ENCODE measurements around the gene GNG13. TPM values are rescaled to one million over a fixed set of nuclear protein-coding genes. Genes with fewer than 3 reads are reported as not detected.
"Not testable (repeated sequence)": the region's sequence is repeated elsewhere in the genome, so short reads cannot be mapped to it uniquely, and the experiment has no call there.

The GNG13 gene
- total RNA-seq, 1 donor from 2014 or later, result not detected

DNA sequence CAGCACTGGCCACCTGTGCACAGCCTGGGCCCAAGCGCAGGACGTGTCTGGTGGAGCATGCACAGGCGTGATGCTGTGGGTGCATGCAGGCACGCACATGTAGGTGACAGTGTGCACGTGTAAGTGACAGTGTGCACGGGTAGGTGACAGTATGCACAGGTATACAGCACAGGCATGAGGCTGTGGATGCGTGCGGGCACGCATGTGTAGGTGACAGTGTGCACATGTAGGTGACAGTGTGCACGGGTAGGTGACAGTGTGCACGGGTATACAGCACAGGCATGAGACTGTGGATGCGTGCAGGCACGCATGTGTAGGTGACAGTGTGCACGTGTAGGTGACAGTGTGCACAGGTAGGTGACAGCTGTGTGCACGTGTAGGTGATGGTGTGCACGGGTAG, 20.2 kb downstream of the GNG13 start:
- DNase-seq (ENCODE audit: low read depth), result no peak

DNA sequence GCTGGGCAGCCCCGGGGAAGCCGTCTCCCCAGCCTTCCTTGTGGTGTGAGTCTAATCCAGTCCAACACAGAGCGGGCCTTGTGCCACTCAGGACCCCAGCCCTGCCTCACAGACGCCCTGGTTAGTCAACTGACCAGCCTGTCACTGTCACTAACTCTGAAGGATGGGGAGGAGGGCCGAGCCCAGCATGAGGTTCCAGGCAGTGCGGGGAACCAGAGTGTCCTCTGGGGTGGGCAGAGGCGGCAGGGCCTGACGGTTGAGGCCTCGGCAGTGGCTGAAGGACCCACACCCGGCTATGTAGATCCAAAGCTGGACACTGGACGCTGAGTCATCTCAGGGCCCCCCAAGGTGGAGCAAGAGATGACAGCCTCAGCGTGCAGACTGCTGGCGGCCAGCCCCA, 21.0 kb downstream of the GNG13 start:
- no peak for DNase-seq (ENCODE audit: low read depth)

DNA sequence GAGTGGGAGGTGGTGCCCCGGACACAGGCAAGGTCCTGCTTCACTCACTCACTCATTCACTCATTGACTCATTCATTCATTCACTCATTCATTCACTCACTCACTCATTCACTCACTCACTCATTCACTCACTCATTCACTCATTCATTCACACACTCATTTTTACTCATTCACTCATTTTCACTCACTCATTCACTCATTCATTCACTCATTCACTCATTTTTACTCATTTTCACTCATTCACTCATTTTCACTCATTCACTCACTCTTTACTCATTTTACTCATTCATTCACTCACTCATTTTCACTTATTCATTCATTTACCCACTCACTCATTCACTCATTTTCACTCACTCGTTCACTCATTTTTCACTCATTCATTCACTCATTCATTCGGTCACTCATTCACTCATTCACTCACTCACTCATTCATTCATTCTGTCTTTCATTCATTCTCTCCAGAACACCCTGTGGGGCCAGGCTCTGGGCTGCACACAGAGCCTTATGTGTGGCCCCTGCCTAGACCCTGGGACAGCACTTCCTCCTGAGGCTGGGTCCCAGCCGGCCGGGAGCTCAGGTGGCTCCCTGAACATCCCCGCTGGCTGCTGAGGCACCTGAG, 21.5 kb downstream of the GNG13 start:
- no peak for DNase-seq (ENCODE audit: low read depth)

DNA sequence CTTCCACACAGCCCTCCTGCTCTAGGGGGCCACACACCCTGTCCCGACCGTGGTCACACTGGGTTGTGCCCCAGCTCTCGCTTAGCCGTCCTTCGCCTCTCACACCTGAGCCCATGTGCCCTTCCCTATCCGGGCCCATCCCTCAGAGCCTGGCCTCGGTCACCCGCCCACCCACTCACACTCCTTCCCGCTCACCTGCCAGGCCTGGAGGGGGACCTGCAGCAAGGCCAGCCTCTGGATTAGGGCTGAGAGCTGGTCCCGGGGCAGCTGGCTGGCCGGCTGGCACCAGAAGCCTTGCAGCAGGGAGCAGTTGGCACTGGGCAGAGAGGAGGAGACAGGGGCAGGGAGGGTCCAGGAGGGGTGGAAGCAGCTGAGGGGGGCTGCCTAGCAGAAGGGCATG, 22.1 kb downstream of the GNG13 start:
- peak; percentile 37 for DNase-seq (ENCODE audit: low read depth)

DNA sequence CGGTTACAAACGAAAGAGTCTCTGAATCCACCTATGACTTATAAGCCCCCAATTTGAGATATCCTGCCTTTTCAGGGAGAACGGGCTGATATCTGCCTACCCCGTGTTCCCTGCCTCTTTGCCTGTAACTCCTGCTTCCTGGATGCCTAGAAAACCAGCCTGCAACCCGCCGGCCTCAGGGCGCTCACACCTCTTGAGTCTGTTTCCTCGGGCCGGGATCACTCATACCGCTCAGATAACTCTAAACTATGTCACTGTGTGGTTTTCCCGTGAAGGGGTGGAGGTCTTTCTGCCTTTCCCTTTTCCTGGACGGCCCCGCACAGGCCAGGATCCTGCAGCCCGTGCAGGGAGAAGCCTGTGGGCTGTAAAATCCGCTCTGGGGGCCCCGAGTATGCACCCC, 22.7 kb downstream of the GNG13 start:
- DNase-seq (ENCODE audit: low read depth), result no peak

DNA sequence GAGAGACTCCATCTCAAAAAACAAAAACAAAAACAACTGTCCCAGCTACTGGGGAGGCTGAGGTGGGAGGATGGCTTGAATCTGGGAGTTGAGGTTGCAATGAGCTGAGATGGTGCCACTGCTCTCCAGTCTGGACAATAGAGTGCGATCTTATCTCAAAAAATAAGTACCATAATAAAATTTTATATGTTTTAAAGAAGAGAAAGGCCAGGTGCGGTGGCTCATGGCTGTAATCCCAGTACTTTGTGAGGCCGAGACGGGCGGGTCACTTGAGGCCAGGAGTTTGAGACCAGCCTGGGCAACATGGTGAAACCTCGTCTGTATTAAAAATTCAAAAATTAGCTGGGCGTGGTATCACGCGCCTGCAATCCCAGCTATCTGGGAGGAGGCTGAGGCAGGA, 23.7 kb downstream of the GNG13 start:
- DNase-seq (ENCODE audit: low read depth), result no peak

DNA sequence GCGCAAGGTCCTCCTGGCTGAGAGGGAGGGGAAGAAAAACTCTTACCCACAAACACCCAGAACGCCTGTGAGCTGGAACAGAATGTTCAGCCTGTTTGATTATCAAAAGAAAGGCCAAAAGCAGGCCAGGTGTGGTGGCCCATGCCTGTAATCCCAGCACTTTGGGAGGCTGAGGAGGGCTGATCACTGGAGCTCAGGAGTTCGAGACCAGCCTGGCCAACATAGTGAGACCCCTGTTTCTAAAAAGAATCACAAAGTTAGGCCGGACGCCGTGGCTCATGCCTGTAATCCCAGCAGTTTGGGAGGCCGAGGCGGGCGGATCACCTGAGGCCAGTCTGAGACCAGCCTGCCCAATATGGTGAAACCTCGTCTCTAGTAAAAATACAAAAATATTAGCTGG, 24.2 kb downstream of the GNG13 start:
- not testable (repeated sequence) for DNase-seq (ENCODE audit: low read depth)

DNA sequence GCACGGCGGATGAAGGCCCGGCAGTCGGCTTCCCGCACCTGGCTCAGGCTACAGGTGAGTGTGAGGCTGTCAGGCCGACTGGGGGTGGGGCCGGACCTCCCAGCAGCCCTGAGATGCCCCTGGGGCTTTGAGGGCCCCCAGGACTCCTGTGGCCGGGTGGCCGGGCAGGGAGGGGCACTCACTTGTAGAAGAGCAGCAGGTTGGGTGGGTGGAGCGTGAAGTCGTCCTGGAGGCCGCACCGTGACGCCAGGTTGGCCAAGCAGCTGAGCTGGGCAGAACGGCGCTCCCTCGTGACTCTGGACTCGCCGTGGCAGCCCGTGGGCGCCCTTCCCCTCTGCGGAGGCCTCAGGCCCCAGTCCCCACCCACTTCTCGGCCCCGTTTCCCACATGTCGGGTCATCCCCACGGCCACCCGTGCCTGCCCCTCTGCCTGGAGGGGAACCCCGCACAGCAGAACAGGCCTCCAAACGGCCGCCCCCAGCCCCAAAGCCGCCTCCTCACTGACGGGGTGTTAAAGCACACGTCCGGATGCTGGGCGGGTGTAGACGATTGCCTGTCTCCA, 25.2 kb downstream of the GNG13 start:
- no peak for DNase-seq (ENCODE audit: low read depth)

DNA sequence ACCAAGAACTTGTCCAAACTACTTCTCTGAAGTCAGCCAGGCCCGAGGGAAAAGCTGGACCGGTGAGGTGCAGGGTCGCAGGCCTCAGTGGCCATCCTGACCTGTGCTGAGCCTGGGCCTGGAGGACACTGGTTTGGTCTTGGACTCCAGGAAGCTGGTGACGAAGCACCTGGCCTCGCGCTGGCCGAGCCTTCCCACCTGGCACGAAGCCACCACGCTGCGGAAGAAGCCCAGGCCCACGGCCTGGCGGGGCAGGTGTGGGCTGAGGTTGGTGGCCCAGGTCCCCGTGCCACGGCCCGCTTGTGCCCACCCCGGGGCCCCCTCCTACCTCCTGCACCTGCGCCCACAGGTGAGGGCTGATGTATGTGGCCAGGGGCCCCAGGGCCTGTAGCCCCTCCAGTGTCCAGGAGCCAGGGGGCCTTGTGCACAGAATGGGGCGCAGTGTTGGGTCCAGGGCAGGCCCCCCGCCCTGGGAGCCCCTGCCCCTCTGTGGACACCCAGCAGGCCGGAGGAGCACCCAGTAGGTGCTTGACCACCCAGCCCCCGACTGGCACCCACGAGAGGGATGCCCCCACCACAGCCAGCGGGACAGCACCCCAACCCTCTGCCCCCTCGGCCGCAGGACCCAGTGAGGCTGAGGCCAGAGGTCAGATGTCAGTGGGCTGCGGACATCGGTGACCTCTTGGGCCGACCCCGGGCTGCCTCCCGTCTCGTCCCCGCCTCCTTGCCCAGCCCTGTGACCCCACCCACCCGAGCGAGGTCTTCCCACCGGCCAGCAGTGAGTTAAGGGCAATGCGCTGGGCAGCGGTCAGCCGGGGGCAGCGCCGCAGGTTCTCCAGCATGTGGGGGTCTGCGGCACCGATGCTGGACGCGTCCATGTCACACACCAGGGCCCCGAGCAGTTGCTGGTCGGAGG, 26.2 kb downstream of the GNG13 start:
- DNase-seq (ENCODE audit: low read depth), result no peak

DNA sequence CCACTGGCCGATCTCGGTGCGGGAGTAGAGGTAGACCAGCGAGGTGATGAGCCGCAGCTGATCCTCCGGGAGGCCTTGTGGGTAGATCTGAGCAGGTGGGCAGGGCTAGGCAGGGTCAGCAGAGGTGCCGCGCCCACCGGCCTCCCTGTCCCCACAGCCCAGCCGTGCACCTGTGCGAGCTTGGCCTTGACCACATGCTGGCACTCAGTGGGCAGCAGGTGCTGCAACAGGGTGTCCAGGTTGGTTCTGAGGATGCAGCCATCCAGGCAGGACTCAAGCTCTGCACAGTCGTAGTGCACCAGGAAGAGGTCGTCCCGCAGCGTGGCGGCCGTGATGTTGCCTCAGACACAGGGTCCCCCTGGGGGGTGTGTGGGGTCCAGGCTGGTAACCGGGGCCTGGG, 27.6 kb downstream of the GNG13 start:
- DNase-seq (ENCODE audit: low read depth), result no peak

DNA sequence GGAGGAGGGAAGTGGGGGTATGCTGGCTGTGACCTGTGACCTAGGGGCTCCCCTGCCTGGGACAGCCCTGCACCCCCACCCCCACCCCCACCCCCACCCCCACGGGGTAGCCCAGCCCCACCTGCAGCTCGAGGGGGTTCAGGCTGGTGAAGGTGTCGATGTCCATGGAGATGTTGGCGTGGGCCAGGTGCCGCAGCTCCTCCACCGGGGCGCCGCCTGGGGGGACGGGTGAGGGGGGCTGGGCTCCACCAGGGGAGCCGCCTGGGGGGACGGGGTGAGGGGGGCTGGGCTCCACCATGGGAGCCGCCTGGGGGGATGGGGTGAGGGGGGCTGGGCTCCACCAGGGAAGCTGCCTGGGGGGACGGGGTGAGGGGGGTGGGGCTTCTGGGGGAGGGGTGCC, 30.1 kb downstream of the GNG13 start:
- no peak for DNase-seq (ENCODE audit: low read depth)

DNA sequence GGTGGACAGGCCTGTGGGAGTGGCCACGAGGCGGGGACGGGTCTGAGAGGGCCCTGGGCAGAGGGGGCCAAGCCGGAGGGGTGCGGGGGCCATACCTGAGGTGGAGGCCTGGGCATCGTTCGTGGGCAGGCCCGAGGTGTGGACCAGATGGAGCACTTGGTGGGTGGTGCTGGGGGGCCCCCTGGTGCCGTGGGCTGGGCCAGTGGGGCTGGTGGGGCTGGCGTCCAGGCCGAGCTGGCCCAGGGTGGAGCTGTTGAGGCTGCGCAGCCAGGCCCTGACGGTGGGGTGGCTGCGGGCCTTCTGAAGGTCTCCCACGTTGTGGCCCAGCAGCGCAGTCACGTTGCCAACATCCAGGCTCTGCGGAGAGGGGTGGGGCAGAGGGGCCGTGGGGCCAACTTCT, 30.6 kb downstream of the GNG13 start:
- DNase-seq (ENCODE audit: low read depth), result no peak

DNA sequence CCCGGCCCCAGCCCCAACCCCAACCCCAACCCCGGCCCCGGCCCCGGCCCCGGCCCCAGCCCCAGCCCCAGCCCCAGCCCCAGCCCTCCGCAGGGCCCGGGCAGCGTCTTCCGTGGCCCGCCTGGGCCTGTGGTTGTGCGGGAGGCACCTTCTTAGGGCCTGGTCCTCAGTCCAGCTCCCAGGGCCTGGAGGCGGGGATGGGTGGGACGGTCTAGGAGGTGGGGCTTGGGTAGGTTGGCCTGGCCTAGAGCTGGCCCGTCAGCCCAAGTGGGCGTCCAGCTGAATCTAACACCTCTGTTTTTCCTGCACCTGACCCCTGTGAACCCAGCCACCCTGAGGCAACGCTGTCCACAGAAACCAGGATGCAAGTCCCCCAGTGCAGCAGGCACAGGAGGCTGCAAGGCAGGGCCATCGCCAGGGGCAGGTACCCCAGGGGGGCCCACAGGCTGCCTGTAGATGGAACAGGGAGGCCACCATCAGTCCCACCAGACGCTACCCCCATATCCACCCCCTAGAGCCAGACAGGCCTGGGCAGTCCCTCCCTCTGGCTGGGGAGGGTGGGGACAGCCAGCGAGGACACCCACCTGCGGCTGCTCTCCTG, 31.2 kb downstream of the GNG13 start:
- no peak for DNase-seq (ENCODE audit: low read depth)

DNA sequence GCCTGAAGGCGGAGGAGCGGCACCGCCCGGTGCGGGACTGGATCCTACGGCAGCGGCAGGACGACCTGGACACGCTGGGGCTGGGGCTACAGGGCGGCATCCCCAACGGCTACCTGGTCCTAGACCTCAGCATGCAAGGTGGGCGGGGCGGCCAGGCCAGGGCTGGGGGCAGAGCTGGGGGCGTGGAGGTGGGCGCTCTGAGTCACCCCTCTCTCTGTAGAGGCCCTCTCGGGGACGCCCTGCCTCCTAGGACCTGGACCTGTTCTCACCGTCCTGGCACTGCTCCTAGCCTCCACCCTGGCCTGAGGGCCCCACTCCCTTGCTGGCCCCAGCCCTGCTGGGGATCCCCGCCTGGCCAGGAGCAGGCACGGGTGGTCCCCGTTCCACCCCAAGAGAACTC, 32.1 kb downstream of the GNG13 start:
- DNase-seq (ENCODE audit: low read depth), result no peak

DNA sequence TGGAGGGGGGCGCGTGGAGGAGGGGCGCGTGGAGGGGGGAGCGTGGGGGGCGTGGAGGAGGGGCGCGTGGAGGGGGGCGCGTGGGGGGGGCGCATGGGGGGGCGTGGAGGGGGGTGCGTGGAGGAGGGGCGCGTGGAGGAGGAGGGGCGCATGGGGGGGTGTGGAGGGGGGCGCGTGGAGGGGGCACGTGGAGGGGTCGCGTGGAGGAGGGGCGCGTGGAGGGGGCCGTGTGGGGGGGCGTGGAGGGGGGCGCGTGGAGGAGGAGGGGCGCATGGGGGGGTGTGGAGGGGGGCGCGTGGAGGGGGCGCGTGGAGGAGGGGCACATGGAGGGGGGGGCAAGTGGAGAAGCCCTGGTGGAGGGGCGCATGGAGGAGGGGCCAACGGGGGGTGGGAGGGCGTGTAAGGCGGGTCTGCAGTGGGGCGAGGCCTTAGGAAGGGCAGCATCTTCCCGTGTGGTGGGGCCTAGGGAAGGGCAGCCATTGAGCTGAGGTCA, 32.7 kb downstream of the GNG13 start:
- DNase-seq (ENCODE audit: low read depth), result no peak

DNA sequence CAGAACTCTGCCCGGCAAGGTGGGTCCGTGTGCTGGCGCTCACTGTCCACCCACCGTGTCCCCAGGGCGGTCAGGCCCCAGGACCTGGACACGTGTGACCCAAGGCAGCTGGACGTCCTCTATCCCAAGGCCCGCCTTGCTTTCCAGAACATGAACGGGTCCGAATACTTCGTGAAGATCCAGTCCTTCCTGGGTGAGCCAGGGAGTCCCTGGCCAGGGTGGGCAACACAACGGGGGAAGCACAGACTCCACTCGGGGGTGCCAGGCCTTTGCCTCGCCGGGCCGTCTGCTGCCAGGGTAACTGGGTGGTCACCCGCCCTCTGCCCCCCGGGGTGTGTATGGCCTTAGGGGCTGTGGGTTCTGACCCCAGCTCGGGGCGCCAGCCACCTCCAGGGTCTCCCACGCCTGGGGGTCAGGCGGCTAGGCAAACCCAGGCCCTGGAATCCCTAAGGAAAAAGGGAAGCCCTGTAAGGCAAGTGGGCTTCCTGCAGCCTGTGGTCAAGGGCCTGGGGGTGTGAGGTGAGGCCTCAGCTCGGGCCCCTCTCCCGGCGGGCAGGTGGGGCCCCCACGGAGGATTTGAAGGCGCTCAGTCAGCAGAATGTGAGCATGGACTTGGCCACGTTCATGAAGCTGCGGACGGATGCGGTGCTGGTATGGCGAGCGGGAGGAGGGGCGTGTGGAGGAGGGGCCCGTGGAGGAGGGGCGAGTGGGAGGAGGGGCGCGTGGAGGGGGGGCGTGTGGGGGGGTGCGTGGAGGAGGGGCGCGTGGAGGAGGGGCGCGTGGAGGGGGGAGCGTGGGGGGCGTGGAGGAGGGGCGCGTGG, 33.5 kb downstream of the GNG13 start:
- no peak for DNase-seq (ENCODE audit: low read depth)

DNA sequence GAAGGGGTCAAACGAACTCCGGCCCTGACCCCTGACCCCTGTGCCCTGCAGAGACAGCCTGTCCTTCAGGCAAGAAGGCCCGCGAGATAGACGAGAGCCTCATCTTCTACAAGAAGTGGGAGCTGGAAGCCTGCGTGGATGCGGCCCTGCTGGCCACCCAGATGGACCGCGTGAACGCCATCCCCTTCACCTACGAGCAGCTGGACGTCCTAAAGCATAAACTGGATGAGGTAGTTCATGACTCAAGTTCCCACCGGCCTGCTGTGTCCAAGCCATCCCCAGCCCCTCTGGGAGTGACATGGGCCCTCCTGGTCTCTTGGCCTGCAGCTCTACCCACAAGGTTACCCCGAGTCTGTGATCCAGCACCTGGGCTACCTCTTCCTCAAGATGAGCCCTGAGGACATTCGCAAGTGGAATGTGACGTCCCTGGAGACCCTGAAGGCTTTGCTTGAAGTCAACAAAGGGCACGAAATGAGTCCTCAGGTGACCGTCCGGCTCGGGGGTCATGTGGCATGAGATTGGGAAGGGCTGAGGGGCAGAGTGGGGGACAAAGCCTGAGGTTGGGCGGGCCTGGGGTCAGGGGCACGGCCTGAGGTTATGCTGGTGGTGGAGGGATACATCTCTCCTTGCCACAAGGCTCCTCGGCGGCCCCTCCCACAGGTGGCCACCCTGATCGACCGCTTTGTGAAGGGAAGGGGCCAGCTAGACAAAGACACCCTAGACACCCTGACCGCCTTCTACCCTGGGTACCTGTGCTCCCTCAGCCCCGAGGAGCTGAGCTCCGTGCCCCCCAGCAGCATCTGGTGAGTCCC, 34.3 kb downstream of the GNG13 start:
- no peak for DNase-seq (ENCODE audit: low read depth)

DNA sequence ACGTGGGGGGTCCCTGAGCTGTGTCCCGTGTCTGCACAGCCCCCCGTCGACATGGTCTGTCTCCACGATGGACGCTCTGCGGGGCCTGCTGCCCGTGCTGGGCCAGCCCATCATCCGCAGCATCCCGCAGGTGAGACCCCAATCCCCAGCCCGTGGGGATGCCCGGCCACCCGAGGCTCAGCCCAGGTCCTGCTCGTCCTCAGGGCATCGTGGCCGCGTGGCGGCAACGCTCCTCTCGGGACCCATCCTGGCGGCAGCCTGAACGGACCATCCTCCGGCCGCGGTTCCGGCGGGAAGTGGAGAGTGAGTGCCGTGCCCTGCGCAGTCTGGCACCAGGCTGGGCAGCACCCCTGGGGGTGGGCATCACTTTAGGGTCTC, 35.1 kb downstream of the GNG13 start:
- DNase-seq (ENCODE audit: low read depth), result no peak

DNA sequence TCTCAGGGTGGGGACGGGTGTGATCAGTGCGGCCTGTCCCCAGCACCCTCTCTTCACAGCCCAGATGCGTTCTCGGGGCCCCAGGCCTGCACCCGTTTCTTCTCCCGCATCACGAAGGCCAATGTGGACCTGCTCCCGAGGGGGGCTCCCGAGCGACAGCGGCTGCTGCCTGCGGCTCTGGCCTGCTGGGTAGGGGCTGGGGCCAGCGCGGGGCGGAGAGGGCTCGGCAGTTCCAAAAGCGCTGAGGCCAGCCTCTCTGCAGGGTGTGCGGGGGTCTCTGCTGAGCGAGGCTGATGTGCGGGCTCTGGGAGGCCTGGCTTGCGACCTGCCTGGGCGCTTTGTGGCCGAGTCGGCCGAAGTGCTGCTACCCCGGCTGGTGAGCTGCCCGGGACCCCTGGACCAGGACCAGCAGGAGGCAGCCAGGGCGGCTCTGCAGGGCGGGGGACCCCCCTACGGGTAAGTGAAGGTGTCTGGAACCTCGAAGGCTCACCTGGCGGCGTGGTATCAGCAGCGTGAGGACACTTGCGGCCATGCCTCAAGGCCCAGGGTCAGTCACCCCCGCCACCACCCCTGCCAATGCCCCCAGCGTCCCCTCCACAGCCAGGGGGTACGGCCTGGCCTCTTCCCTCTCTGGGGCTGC, 35.6 kb downstream of the GNG13 start:
- DNase-seq (ENCODE audit: low read depth), result no peak
